Parathyroid adenoma (tissue), 2 donors: Measurements from ENCODE around the gene C2orf80.
"Not testable (repeated sequence)": the region's sequence is repeated elsewhere in the genome, so short reads cannot be mapped to it uniquely, and the experiment has no call there.

ENCODE experiments used
- H2AFZ ChIP-seq: fragments of 300-600 bp; sonication (generic); one replicate; pipeline ENCODE4 v1.7.0; 2017; ENCODE audit warnings: antibody characterized with exemption, mild to moderate bottlenecking
- H3K27ac ChIP-seq: fragments of 300-600 bp; sonication (generic); one replicate; pipeline ENCODE4 v1.7.0; 2017
- H3K27me3 ChIP-seq: fragments of 300-600 bp; sonication (generic); one replicate; pipeline ENCODE4 v1.7.0; 2017; ENCODE audit warnings: low read length; ENCODE audit not compliant: control insufficient read depth, insufficient read depth
- H3K36me3 ChIP-seq: fragments of 300-600 bp; sonication (generic); one replicate; pipeline ENCODE4 v1.7.0; 2017; ENCODE audit warnings: low read length; ENCODE audit not compliant: control insufficient read depth, insufficient read depth
- H3K4me1 ChIP-seq: fragments of 300-600 bp; sonication (generic); one replicate; pipeline ENCODE4 v1.7.0; 2017; ENCODE audit warnings: control low read depth
- H3K4me2 ChIP-seq: fragments of 300-600 bp; sonication (generic); one replicate; pipeline ENCODE4 v1.7.0; 2017; ENCODE audit warnings: low read length
- H3K4me3 ChIP-seq: fragments of 300-600 bp; sonication (generic); one replicate; pipeline ENCODE4 v1.7.0; 2017; ENCODE audit warnings: low read depth, low read length
- H3K79me2 ChIP-seq: fragments of 300-600 bp; sonication (generic); one replicate; pipeline ENCODE4 v1.7.0; 2017; ENCODE audit warnings: control low read depth
- H3K9ac ChIP-seq: fragments of 300-600 bp; sonication (generic); one replicate; pipeline ENCODE4 v1.7.0; 2017; ENCODE audit warnings: mild to moderate bottlenecking
- H3K9me3 ChIP-seq: fragments of 300-600 bp; sonication (generic); one replicate; pipeline ENCODE4 v1.7.0; 2017; ENCODE audit warnings: low read length; ENCODE audit not compliant: control insufficient read depth
- TF ChIP-seq, protein P1 (sequence below): fragments of 300-600 bp; sonication (generic); IDR thresholded peaks from one replicate; pipeline ENCODE4 v1.7.0; 2017; ENCODE audit warnings: antibody characterized with exemption, mild to moderate bottlenecking
- donor health status: primary hyperparathyroidism.

C2orf80 gene

DNA sequence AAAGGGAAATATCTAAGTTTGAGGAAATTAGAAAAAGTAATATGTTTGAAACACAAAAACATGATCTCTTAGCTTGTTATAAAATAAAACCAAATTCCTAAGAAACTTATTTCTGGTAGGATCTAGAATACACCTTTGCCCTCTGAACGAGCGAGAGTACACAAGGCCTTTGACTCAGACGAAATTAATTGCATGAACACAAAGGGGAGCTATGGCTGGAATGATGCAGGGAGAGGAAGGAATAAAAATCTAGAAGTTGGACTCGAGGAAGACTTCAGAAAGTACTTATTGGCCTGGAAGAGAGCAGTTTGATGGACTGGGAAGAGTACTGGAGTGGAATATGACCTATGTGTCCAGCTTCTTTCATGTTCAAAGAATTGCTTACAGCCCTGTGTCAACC lies 64.6 kb downstream of the C2orf80 start:
- no peaks in the 10 kb centered on the region for H3K27me3 ChIP-seq
- H3K9me3 ChIP-seq = no peaks in the 10 kb centered on the region
- H3K4me1 ChIP-seq = no peaks in the 10 kb centered on the region
- TF ChIP-seq, protein P1, sequence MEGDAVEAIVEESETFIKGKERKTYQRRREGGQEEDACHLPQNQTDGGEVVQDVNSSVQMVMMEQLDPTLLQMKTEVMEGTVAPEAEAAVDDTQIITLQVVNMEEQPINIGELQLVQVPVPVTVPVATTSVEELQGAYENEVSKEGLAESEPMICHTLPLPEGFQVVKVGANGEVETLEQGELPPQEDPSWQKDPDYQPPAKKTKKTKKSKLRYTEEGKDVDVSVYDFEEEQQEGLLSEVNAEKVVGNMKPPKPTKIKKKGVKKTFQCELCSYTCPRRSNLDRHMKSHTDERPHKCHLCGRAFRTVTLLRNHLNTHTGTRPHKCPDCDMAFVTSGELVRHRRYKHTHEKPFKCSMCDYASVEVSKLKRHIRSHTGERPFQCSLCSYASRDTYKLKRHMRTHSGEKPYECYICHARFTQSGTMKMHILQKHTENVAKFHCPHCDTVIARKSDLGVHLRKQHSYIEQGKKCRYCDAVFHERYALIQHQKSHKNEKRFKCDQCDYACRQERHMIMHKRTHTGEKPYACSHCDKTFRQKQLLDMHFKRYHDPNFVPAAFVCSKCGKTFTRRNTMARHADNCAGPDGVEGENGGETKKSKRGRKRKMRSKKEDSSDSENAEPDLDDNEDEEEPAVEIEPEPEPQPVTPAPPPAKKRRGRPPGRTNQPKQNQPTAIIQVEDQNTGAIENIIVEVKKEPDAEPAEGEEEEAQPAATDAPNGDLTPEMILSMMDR = no peak
- H3K36me3 ChIP-seq = no peaks in the 10 kb centered on the region
- H3K27ac ChIP-seq = no peak overlapping the region
- no peak overlapping the region for H3K4me3 ChIP-seq
- no peak overlapping the region for H2AFZ ChIP-seq
- H3K4me2 ChIP-seq = no peak overlapping the region
- H3K79me2 ChIP-seq = no peaks in the 10 kb centered on the region
- no peak overlapping the region for H3K9ac ChIP-seq

DNA sequence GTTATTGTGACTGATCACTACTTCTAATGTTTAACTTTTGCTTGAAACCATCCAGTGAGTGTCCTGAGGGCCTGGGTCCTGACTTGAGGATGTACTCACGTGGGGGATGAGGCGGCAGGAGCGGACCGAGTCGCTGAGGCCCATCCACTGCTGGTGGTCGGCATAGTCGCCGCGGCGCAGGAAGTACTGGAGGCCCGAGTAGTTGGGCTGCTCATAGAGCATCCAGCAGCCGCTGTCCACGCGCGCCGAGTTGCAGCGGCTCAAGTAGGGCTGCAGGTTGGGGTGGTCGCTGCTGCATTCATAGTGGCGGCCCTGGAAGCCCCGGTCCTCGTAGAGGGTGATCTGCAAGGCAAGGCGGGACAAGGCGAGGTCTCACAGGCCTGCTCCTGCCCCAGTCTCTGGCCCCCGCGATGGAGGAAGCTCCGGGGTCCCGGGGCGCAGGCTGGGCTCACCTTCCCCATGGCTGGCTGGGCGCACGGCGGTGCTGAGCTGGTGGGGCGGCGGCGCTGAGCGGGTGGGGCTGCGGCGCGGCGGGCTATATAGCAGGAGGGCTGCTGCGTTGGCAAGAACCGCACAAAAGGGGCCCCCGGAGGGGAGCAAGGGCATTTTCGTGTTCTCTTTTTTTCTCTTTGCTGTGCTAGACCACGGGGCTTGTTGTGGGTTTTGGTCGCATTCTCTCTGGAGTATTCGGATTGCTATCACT lies 65.7 kb downstream of the C2orf80 start, which contains the start of gene CRYGD:
TSS of gene CRYGD (minus strand) at position 512 of the 703 bp plus-strand sequence. CDS start at position 461, 51 bp downstream.
- H3K9ac ChIP-seq, H3K4me3 ChIP-seq: not testable (repeated sequence)

DNA sequence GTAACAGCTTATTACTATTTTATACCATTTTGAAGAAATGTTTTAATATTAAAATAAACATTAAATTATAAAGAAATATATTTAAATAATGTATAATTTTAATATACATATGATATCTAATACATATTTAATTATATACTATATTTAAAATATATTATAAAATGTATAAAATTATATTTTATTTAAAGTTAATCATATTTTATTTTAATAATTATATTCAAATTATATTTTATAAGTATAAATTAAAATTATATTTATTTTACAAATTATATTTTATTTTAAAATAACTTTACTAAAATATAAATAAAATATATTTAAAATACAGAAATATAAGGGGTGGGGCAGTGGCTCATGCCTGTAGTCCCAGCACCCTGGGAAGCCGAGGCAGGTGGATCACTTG lies 67.6 kb downstream of the C2orf80 start:
- Histone ChIP-seq H2AFZ (no peak overlapping the region), H3K4me3 (no peak overlapping the region), H3K9ac (no peak overlapping the region), H3K4me1 (no peaks in the 10 kb centered on the region), H3K4me2 (no peak overlapping the region), H3K9me3 (no peaks in the 10 kb centered on the region), H3K27me3 (no peaks in the 10 kb centered on the region), H3K27ac (no peak overlapping the region), H3K36me3 (no peaks in the 10 kb centered on the region), H3K79me2 (no peaks in the 10 kb centered on the region)
- TF ChIP-seq, protein P1 = no peak

More for the DNA sequence above, 65.7 kb downstream of the C2orf80 start, which contains the start of gene CRYGD:
- not testable (repeated sequence) for H3K4me2 ChIP-seq, H3K27ac ChIP-seq, H2AFZ ChIP-seq, H3K4me1 ChIP-seq, H3K36me3 ChIP-seq, H3K79me2 ChIP-seq, H3K9me3 ChIP-seq, H3K27me3 ChIP-seq

DNA sequence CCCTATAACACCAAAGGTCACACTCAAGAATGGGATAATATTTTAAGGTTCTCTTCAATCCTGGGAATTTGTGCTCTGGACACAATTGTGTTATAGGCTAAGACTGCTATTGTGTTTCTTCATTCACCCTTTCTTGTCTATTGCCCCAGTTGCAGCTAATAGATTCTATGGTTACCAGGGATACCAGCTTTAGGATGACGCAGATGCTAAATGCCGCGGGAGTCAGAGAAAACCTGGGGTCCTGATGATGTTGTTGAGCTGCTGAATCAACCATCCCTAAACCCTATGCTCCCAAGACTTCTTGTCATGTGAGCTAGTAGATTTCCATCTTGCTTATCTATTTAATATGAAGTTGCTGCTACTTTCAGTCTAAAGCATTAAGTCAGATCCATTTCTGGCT lies 70.9 kb downstream of the C2orf80 start:
- no peak overlapping the region for H2AFZ ChIP-seq

DNA sequence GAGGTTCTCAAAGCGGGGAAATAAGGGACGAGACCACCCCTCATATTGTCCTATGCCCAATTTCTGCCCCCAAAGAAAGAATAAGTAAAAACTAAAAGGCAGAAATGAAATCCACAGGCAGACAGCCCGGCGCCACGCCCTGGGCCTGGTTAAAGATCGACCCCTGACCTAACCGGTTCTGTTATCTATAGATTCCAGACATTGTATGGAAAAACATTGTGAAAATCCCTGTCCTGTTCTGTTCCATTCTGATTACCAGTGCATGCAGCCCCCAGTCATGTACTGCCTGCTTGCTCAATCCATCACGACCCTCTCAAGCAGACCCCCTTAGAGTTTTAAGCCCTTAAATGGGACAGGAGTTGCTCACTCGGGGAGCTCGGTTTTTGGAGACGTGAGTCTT lies 72.4 kb downstream of the C2orf80 start:
- H3K36me3 ChIP-seq, H3K9me3 ChIP-seq, H3K4me2 ChIP-seq, H3K27ac ChIP-seq, H3K4me3 ChIP-seq, H3K27me3 ChIP-seq, H3K79me2 ChIP-seq, H2AFZ ChIP-seq, H3K9ac ChIP-seq: not testable (repeated sequence)
- peaks cover 13% of the 10 kb centered on the region for H3K4me1 ChIP-seq

More for the DNA sequence above, 70.9 kb downstream of the C2orf80 start:
- Histone ChIP-seq H3K4me3 (no peak overlapping the region), H3K4me1 (peaks cover under 1% of the 10 kb centered on the region), H3K4me2 (no peak overlapping the region), H3K27me3 (no peaks in the 10 kb centered on the region), H3K27ac (no peak overlapping the region), H3K36me3 (no peaks in the 10 kb centered on the region), H3K9ac (no peak overlapping the region), H3K79me2 (no peaks in the 10 kb centered on the region), H3K9me3 (no peaks in the 10 kb centered on the region)
- TF ChIP-seq, protein P1 = no peak
